Thymus (tissue), 11 donors: ENCODE results near the gene ARHGAP44. TPM values are rescaled to one million over a fixed set of nuclear protein-coding genes. Genes with fewer than 3 reads are reported as not detected.

Source experiments
- DNase-seq, 9 donors: peaks; one replicate each; pipeline ENCODE4 v3.0.0-alpha.2; 2013; ENCODE audit warnings: low spot score in 9 of 9, low read depth in 6 of 9, missing footprints in 1 of 9
- H3K27ac ChIP-seq, 2 donors: one replicate each; pipeline ENCODE4 v1.5.1; 2013; ENCODE audit warnings: control low read depth in 1 of 2, low read depth in 1 of 2, low read length in 1 of 2, mild to moderate bottlenecking in 1 of 2, moderate library complexity in 1 of 2
- H3K27me3 ChIP-seq, 2 donors: one replicate each; pipeline ENCODE4 v1.5.1; 2013; ENCODE audit warnings: low read length in 1 of 2; ENCODE audit not compliant: control insufficient read depth in 2 of 2, insufficient read depth in 1 of 2
- H3K36me3 ChIP-seq, 2 donors: one replicate each; pipeline ENCODE4 v1.5.1; 2013; ENCODE audit warnings: low read length in 1 of 2, mild to moderate bottlenecking in 1 of 2, moderate library complexity in 1 of 2; ENCODE audit not compliant: control insufficient read depth in 2 of 2, insufficient read depth in 2 of 2
- H3K4me1 ChIP-seq, 2 donors: one replicate each; pipeline ENCODE4 v1.5.1; 2013; ENCODE audit warnings: low read length in 2 of 2; ENCODE audit not compliant: control insufficient read depth in 2 of 2, insufficient read depth in 2 of 2
- H3K4me3 ChIP-seq, 2 donors: one replicate each; pipeline ENCODE4 v1.5.1; 2013; ENCODE audit warnings: low read length in 2 of 2, control low read depth in 1 of 2, mild to moderate bottlenecking in 1 of 2
- H3K9me3 ChIP-seq, 2 donors: one replicate each; pipeline ENCODE4 v1.5.1; 2013; ENCODE audit warnings: low read length in 1 of 2, mild to moderate bottlenecking in 1 of 2; ENCODE audit not compliant: control insufficient read depth in 2 of 2, insufficient read depth in 1 of 2
- WGBS: extraction: QIAGEN DNeasy Blood & Tissue Kit; methylation state at CpG from one replicate; pipeline ENCODE4 v1.1.7; 2013; 5-methylcytosine and 5-hydroxymethylcytosine counted together
- polyA plus RNA-seq: library from polyadenylated mRNA; stranded (reverse); fragments of 200-250 nt; gene quantifications from one replicate; pipeline ENCODE4 v1.2.3, GENCODE V29; 2013
- total RNA-seq: library from RNA; stranded (reverse); fragments of 120-200 nt; gene quantifications from one replicate; pipeline ENCODE4 v1.2.4, GENCODE V29; 2013
- donor health status: healthy.

The ARHGAP44 gene
- total and polyA plus RNA-seq, 2 donors, result 0.61 to 2.2 TPM

- WGBS, result 93% methylated on average over 12 of the region's 12 CpGs
- no peaks in the 10 kb centered on the region for H3K9me3 ChIP-seq
- no peaks in the 10 kb centered on the region for H3K36me3 ChIP-seq
- no peak for DNase-seq
- no peak overlapping the region for H3K27ac ChIP-seq
- H3K4me3 ChIP-seq, result no peak overlapping the region
- no peaks in the 10 kb centered on the region for H3K27me3 ChIP-seq
- no peaks in the 10 kb centered on the region for H3K4me1 ChIP-seq
These were observed 169.5 kb downstream of the ARHGAP44 start for GRCh38 chr17:12958786-12959185.

- Histone ChIP-seq H3K36me3 (no peaks in the 10 kb centered on the region), H3K27me3 (no peaks in the 10 kb centered on the region), H3K9me3 (no peaks in the 10 kb centered on the region), H3K27ac (no peak overlapping the region), H3K4me3 (no peak overlapping the region), H3K4me1 (no peaks in the 10 kb centered on the region)
- no peak for DNase-seq
- WGBS, result 95% methylated on average over 8 of the region's 8 CpGs
These were observed 170.1 kb downstream of the ARHGAP44 start for GRCh38 chr17:12959441-12959840.

GRCh38 chr17:12961655-12962054, 172.4 kb downstream of the ARHGAP44 start:
- DNase-seq, result no peak
- 98% methylated on average over 4 of the region's 4 CpGs for WGBS
- no peaks in the 10 kb centered on the region for H3K9me3 ChIP-seq
- H3K4me1 ChIP-seq, result no peaks in the 10 kb centered on the region
- no peaks in the 10 kb centered on the region for H3K27me3 ChIP-seq
- H3K27ac ChIP-seq, result no peak overlapping the region
- H3K36me3 ChIP-seq, result no peaks in the 10 kb centered on the region
- H3K4me3 ChIP-seq, result no peak overlapping the region

- 97% methylated on average over 7 of the region's 7 CpGs for WGBS
These were observed 174.2 kb downstream of the ARHGAP44 start for GRCh38 chr17:12963505-12963904.

GRCh38 chr17:12964162-12964561, 174.9 kb downstream of the ARHGAP44 start:
- H3K36me3 ChIP-seq, result no peaks in the 10 kb centered on the region
- H3K27ac ChIP-seq, result no peak overlapping the region
- 95% methylated on average over 5 of the region's 5 CpGs for WGBS

More at GRCh38 chr17:12963505-12963904, 174.2 kb downstream of the ARHGAP44 start:
- Histone ChIP-seq H3K36me3 (no peaks in the 10 kb centered on the region), H3K27me3 (no peaks in the 10 kb centered on the region), H3K4me3 (no peak overlapping the region), H3K4me1 (no peaks in the 10 kb centered on the region), H3K9me3 (no peaks in the 10 kb centered on the region), H3K27ac (no peak overlapping the region)
- no peak for DNase-seq

GRCh38 chr17:12964840-12965239, 175.5 kb downstream of the ARHGAP44 start:
- no peak overlapping the region for H3K27ac ChIP-seq
- H3K9me3 ChIP-seq, result no peaks in the 10 kb centered on the region
- no peaks in the 10 kb centered on the region for H3K27me3 ChIP-seq
- DNase-seq, result no peak
- H3K4me3 ChIP-seq, result no peak overlapping the region
- WGBS, result 94% methylated on average over 10 of the region's 10 CpGs
- H3K4me1 ChIP-seq, result no peaks in the 10 kb centered on the region
- H3K36me3 ChIP-seq, result no peaks in the 10 kb centered on the region

More at GRCh38 chr17:12964162-12964561, 174.9 kb downstream of the ARHGAP44 start:
- no peak for DNase-seq
- H3K27me3 ChIP-seq, result no peaks in the 10 kb centered on the region
- H3K4me1 ChIP-seq, result no peaks in the 10 kb centered on the region
- H3K9me3 ChIP-seq, result no peaks in the 10 kb centered on the region
- no peak overlapping the region for H3K4me3 ChIP-seq

- Histone ChIP-seq H3K4me1 (no peaks in the 10 kb centered on the region), H3K36me3 (no peaks in the 10 kb centered on the region), H3K27me3 (no peaks in the 10 kb centered on the region), H3K27ac (no peak overlapping the region), H3K4me3 (no peak overlapping the region), H3K9me3 (no peaks in the 10 kb centered on the region)
- no peak for DNase-seq
- 98% methylated on average over 3 of the region's 3 CpGs for WGBS
These were observed 176.7 kb downstream of the ARHGAP44 start for GRCh38 chr17:12965988-12966387.

- WGBS, result 92% methylated on average over 5 of the region's 5 CpGs
- H3K27me3 ChIP-seq, result no peaks in the 10 kb centered on the region
These were observed 177.1 kb downstream of the ARHGAP44 start for GRCh38 chr17:12966413-12966812.

GRCh38 chr17:12967962-12968361, 178.7 kb downstream of the ARHGAP44 start:
- H3K27me3 ChIP-seq, result peaks cover 0 to under 1% of the 10 kb centered on the region in 2 donors
- WGBS, result 93% methylated on average over 11 of the region's 11 CpGs
- no peaks in the 10 kb centered on the region for H3K4me1 ChIP-seq
- H3K27ac ChIP-seq, result no peak overlapping the region
- H3K4me3 ChIP-seq, result no peak overlapping the region
- no peaks in the 10 kb centered on the region for H3K9me3 ChIP-seq
- H3K36me3 ChIP-seq, result no peaks in the 10 kb centered on the region
- DNase-seq, result no peak

More at GRCh38 chr17:12966413-12966812, 177.1 kb downstream of the ARHGAP44 start:
- no peak overlapping the region for H3K4me3 ChIP-seq
- H3K36me3 ChIP-seq, result no peaks in the 10 kb centered on the region
- H3K27ac ChIP-seq, result no peak overlapping the region
- H3K4me1 ChIP-seq, result no peaks in the 10 kb centered on the region
- no peaks in the 10 kb centered on the region for H3K9me3 ChIP-seq
- no peak for DNase-seq
